Neural crest cell (in vitro differentiated cells): Measurements from ENCODE around the gene TM6SF1. TPM values are rescaled to one million over a fixed set of nuclear protein-coding genes. Genes with fewer than 3 reads are reported as not detected.
A peak's percentile ranks its signal among the peaks of the same experiment; 100 is the strongest.

Experiments
- DNase-seq: peaks from one replicate; pipeline ENCODE4 v3.0.0; 2021; ENCODE audit warnings: low read depth, mixed read lengths, low spot score
- H3K27ac Mint-ChIP-seq: one replicate; pipeline ENCODE4 v1.8.0; 2021; ENCODE audit warnings: mild to moderate bottlenecking, mixed read lengths; ENCODE audit not compliant: unreplicated experiment
- H3K27me3 Mint-ChIP-seq: 2 replicates; pipeline ENCODE4 v1.8.0; 2021; ENCODE audit warnings: low read depth, mild to moderate bottlenecking, mixed read lengths
- H3K36me3 Mint-ChIP-seq: 2 replicates; pipeline ENCODE4 v1.8.0; 2021; ENCODE audit warnings: low read depth, mild to moderate bottlenecking, mixed read lengths
- H3K4me1 Mint-ChIP-seq: 2 replicates; pipeline ENCODE4 v1.8.0; 2021; ENCODE audit warnings: mixed read lengths
- H3K4me3 Mint-ChIP-seq: one replicate; pipeline ENCODE4 v1.8.0; 2021; ENCODE audit warnings: mild to moderate bottlenecking, mixed read lengths
- H3K9me3 Mint-ChIP-seq: 2 replicates; pipeline ENCODE4 v1.8.0; 2021; ENCODE audit warnings: mixed read lengths
- CTCF ChIP-seq: fragments of 200-600 bp; sonication (generic); conservative IDR thresholded peaks from 2 replicates; pipeline ENCODE4 v1.5.0; 2021; ENCODE audit warnings: antibody characterized with exemption, mild to moderate bottlenecking
- total RNA-seq: library from RNA; stranded (reverse); gene quantifications from 2 replicates; pipeline ENCODE4 v1.2.1, GENCODE V29; 2021

TM6SF1 gene
- total RNA-seq, 1 donor from 2014 or later: 0.16 TPM

GRCh38 chr15:83064859-83065258, 42.6 kb upstream of the TM6SF1 start:
- H3K4me3 Mint-ChIP-seq: peak overlapping the region; percentile 80
- no peak for DNase-seq
- no peaks in the 10 kb centered on the region for H3K4me1 Mint-ChIP-seq
- no peaks in the 10 kb centered on the region for H3K36me3 Mint-ChIP-seq
- H3K27me3 Mint-ChIP-seq: no peaks in the 10 kb centered on the region
- H3K27ac Mint-ChIP-seq: no peak overlapping the region
- TF ChIP-seq CTCF: no peak
- no peaks in the 10 kb centered on the region for H3K9me3 Mint-ChIP-seq

- TF ChIP-seq CTCF: no peak
- no peaks in the 10 kb centered on the region for H3K36me3 Mint-ChIP-seq
- no peaks in the 10 kb centered on the region for H3K27me3 Mint-ChIP-seq
- H3K4me3 Mint-ChIP-seq: peak overlapping the region; percentile 80
- H3K9me3 Mint-ChIP-seq: no peaks in the 10 kb centered on the region
- no peak for DNase-seq
- no peaks in the 10 kb centered on the region for H3K4me1 Mint-ChIP-seq
- no peak overlapping the region for H3K27ac Mint-ChIP-seq
These were observed 42.0 kb upstream of the TM6SF1 start for GRCh38 chr15:83065431-83065830.

- no peaks in the 10 kb centered on the region for H3K4me1 Mint-ChIP-seq
- H3K27me3 Mint-ChIP-seq: no peaks in the 10 kb centered on the region
- TF ChIP-seq CTCF: no peak
- H3K9me3 Mint-ChIP-seq: no peaks in the 10 kb centered on the region
- peak overlapping the region; percentile 80 for H3K4me3 Mint-ChIP-seq
- no peaks in the 10 kb centered on the region for H3K36me3 Mint-ChIP-seq
- H3K27ac Mint-ChIP-seq: no peak overlapping the region
- DNase-seq: no peak
These were observed 41.3 kb upstream of the TM6SF1 start for GRCh38 chr15:83066034-83066733.

- peak; percentile 74 for DNase-seq
- no peaks in the 10 kb centered on the region for H3K4me1 Mint-ChIP-seq
- H3K36me3 Mint-ChIP-seq: no peaks in the 10 kb centered on the region
- TF ChIP-seq CTCF: peak; percentile 21
- no peaks in the 10 kb centered on the region for H3K9me3 Mint-ChIP-seq
- peak within 1 kb of the TSS; percentile 80 for H3K4me3 Mint-ChIP-seq
- no peaks in the 10 kb centered on the region for H3K27me3 Mint-ChIP-seq
- H3K27ac Mint-ChIP-seq: no peak within 1 kb of the TSS
These were observed 40.5 kb upstream of the TM6SF1 start, which contains the start of gene BTBD1 for GRCh38 chr15:83066734-83067637. BTBD1 (minus strand) TSS chr15:83067252; CDS start chr15:83067151, 101 bp downstream.

GRCh38 chr15:83067638-83067962, 39.8 kb upstream of the TM6SF1 start:
- no peak for DNase-seq
- H3K9me3 Mint-ChIP-seq: no peaks in the 10 kb centered on the region
- H3K4me1 Mint-ChIP-seq: no peaks in the 10 kb centered on the region
- peaks cover 3% of the 10 kb centered on the region for H3K36me3 Mint-ChIP-seq
- H3K27ac Mint-ChIP-seq: no peak overlapping the region
- H3K27me3 Mint-ChIP-seq: no peaks in the 10 kb centered on the region
- TF ChIP-seq CTCF: peak; percentile 2
- peak overlapping the region; percentile 78 for H3K4me3 Mint-ChIP-seq
